NCI-H446 (cell line): ENCODE data around the gene CNTNAP2.

Experiments used
- DNase-seq, 2 experiments: peaks; one replicate each; lab custom pipeline; 2025; lab: John Stamatoyannopoulos, UW

CNTNAP2 gene

DNA sequence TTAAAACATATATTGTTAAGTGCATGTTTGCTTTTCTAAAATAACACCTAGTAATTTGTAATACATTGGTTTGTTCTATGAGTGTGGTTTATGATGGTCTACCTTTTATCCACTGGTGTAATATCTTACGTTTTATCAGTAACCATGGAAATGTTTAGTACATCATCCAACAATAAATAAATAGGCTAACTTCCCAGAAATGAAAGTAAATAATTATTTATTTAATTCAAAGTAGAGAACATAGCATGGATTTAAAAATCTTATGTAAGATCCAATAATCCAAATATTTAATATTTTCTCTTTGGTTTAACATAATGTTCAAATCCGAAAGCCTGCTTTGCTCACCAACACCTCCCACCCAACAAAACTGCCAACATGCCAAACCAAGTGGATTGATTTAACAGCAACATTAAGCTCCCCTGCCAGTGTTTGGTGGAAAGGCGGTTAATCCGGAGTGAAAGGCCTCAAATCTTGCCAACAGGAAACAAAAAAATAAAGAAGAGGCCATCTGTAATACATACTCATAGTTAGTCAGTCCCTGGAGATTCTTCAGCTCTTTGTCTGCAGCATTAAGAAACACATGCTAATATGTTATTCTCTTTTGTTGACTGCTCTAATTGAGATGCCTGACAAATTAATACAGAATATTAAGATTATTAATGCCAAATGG, 897.8 kb downstream of the CNTNAP2 start:
- DNase-seq: peak; percentile 69 to 88

DNA sequence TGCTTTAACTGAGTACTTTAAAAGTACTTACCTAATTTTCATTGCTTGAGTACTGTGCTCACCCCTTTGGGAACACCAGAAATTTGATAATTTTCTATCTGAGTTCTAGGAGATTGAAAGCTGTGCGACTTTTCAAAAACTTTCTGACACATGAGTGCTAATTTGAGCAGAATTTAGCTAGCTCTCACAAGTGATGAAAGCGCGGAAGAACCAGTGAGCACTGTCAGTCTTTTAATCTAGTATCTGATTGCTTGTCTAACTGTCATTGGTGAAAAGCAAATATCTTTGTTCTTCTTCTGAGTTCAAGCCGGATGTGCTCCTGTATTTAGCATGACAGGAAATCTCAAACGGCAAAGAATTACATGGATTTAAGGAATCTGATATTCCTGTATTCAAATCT, 899.4 kb downstream of the CNTNAP2 start:
- DNase-seq: no peak

DNA sequence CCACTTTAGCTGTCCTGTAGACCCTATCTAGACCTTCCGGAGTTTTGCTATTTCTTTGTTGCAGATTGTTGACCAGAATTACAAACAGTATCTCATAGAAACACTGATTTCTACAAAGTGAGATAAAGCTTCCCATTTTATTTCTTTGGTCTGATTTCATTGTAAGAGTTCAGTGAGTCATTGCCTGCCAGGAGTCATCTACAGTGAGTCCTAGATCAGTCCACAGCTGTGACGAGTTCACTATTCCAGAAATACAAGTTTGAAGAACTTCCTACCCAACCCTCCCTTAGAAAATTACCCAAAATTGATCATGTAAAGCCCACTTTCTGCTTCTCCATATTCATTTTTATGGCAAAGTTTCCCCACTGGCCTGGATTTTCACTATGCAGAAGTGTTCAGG, 905.5 kb downstream of the CNTNAP2 start:
- no peak for DNase-seq

DNA sequence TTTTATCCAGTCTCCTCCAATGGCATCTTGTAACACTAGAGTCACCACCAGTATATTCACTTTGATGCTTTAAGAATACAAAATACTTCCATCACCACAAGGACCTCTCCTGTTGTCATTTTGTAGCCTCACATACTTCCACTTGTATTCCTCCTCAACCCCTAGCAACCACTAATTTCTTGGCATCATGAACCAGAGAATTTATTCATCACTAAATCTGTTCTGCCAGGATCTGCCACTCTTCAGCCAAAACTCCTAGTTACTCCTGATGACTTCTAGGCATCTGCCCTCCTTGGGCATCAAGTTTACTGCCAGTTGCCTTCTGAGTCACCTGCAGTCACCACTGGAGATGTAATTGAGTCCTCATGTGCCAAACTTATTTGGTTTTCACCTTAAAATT, 906.8 kb downstream of the CNTNAP2 start:
- DNase-seq: peak; percentile 64 to 83

DNA sequence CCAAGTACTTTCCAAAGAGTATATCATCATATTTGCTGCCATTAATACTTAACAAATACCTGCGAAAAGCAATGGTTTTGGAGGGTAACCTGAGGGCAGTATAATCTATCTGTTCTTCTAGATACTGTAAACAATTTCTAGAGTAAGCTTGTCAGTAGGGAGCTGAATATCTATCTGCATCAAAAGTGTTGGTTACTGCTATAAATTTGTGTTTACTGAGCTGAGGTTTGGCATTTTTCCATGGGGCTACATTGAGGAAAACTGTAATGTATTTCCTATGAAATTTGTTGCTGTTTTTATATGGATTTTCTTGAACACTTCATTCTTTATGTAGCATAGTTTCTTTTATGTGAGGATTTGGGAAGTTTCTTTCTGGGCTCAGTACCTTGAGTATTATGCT, 913.4 kb downstream of the CNTNAP2 start:
- DNase-seq: peak in 1 of 2 experiments; percentile 5

DNA sequence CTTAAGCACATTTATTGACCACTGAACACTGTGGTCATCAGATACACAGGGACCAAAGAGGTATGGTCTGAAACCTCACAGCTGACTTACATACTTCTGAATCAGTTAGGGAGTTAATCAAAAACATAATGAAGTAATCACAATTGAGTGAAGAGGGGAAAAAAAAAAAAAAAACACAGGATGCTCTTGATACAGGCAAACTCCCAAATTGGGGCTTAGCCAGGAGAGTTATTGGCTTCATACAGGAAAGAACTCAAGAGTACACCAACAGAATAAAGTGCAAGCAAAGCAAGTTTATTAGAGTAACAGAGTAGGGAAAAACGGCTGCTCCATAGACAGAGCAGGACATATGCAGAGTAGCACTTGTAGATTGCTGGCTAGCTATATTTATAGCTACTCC, 917.0 kb downstream of the CNTNAP2 start:
- DNase-seq: peak; percentile 32 to 70

DNA sequence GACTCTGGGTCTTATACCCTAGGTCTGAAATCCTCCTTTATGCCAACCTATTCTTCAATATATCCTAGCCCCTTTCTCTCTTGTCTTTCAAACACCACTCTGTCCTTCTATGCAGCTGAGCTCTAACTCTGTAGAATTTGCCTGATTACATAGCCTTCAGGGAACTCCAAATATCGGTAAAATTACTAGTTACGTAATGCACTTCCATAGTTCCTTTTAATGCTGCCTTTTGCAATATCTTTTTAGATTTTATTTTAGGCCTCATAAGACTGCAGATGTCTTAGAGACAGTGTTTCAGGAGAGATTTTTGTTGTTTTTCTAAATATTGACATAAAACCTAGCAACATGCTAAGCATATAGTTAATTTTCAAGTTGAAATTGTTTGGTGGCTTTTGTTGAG, 924.8 kb downstream of the CNTNAP2 start:
- no peak for DNase-seq

DNA sequence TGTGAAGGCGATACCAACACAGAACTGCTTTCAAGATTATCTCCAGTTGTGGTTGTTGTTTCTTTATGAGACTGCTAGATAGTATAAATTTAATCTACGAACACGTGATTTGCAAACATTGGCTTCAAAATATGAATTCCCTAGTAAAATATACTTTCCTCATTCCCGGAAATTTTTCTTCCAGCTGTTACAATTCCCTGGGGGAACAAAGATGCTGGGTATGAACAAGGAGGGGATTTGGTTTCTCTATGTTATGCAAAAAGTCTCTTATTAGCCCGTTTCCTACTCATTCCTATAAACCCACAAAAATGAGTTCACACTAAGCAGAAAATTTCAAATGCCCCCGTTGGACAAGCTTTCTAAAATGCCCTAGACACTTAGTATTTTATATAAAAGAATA, 928.3 kb downstream of the CNTNAP2 start:
- DNase-seq: no peak

DNA sequence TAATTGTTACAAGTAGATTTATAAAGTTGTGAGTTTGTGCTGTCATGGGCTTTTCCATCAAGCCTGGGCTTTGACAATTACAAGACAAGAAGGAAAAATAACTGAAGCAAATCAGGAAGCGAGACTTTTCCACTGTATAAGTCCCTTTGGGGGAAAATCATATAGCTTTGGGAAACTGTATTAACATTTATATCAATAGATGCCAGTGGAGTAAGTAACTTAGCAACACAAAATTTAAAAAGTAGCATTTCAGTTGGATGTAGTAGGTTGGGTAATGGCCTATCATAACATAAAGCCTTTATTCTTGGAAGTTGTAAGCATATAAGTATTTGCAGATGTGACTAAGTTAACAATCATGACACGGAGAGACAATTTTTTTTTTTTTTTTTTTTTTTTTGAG, 931.1 kb downstream of the CNTNAP2 start:
- DNase-seq: no peak

DNA sequence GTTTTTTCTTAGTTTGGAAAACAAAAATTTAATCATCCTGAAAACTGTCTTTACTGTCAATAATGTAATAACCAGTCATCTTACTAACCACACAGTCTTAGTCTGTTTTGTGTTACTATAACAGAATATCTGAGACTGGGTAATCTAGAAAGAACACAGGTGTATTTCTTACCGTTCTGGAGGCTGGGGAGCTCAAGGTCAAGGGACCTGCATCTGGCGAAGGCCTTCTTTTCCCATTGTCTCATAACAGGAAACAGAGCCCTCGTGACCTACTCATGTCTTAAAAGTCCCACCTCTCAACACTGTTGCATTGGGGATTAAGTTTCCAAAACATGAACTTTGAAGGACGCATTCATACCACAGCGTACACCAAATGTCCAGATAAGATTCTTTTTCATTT, 932.3 kb downstream of the CNTNAP2 start:
- DNase-seq: no peak

DNA sequence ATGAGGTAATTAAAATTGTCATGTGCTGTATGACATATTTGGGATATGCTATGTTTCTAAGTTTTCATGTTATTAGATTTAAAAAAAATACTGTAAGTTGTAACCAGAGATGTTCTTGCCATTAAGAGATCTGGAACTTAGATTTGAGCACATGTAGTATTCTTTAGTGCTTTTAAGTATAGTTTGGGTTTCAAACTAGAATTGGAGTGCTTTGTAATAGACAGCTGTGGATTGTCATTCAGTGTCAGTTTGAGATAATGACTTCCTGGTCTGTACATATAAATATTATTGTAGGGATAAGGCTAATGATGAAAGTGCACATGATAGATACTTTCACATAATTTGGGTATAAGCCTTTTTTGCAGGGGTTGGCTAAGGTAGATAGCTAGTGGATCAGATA, 936.2 kb downstream of the CNTNAP2 start:
- no peak for DNase-seq

DNA sequence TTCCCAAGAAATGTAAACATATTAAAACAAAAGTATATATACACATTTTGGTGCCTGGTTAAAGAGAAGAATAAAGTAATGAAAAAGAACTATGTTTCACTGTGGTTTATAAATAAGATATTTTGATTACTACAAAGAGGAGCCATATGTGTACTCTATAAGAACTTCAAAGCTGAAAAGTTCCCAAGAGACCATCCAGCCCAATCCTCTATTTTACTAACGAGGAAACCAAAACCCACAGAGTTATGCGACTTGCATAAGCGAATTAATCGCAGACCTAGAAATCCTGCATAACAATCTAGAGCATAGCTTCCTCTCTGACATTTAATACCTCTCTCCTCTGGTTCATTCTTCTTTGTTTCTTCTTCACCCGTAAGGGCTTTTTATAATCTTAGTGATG, 937.1 kb downstream of the CNTNAP2 start:
- DNase-seq: no peak

DNA sequence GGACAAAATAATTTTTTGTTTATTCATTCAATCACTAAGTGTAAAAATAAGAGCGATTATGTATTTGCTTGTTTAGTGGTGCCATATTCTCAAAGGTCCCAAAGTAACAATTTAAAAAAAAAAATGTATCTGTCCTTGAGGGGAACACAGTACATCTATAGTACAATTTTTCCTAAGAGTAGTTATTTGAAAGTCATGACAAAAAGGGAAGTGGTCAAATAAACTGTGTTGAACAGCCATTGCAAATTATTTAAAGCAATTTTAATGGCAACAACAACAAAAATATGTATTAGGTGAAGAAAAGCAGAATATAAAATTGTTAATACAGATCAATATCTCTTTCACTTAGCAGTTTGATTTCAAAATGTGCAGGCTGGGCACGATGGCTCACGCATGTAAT, 943.5 kb downstream of the CNTNAP2 start:
- DNase-seq: no peak

DNA sequence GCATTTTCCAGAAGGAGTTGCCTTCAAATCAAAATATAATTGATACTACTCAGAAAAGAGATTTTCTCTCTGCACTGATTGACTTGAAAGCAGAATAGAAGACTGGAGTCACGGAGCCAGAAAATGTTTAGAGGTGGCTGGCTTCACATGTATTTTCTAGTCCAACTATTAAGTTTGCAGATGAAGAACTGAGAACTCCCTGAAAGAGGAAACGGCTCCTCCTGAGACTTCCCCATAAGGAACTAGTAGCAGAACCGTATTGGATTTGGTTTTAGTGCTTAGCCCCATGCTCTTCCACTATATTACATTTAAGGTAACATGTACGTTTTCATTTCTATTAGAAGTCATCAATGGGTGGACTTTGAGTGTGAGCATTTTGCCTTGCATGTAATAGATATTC, 946.3 kb downstream of the CNTNAP2 start:
- no peak for DNase-seq

DNA sequence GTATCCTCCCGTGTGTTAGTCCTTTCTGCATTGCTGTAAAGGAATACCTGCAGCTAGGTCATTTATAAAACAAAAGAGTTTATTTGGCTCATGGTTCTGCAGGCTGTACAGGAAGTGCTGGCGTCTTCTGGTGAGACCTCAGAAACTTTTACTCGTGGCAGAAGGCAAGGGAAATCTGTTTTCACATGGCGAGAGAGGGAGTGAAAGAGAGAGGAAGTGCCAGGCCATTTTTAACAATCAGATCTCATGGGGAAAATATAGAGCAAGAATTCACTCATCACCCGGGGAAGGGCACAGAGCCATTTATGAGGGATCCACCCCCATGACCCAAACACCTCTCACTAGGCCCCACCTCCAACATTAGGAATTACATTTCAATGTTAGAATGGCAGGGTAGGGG, 952.2 kb downstream of the CNTNAP2 start:
- DNase-seq: no peak

DNA sequence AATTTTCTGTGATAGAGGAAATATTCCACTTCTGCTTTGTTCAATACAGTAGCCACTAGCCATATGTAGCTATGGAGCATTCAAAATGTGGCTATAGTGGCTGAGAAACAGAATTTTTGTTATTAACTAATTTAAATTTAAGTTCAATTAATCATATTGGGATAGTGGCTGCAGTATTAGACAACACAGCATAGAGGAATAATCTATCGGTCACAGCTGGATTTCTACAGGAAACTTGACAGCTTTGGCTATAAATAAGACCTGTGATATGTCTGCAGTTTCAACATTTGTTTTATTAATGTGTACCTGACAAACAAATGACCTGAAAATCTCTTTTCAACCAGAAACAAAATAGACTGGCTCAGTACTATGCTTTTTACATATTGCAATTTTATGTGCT, 953.2 kb downstream of the CNTNAP2 start:
- no peak for DNase-seq

DNA sequence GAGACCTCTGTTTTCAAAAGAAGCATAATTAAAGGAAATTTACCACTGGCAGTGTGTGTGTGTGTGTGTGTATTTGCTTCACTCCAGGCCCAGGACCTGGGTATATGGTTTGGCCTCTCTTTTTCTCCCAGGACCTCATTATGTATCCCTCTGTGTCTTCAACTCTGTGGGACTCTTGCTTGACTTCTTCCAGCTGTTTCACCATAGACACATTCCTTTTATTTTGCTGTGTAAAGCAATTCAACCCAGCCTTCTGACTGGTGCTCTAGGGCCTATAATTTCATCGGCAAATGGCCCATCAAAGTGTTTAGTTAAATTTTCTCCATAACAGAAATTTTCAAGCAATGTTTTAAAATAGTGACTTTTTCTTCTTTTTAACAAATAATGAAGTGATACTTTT, 954.3 kb downstream of the CNTNAP2 start:
- DNase-seq: no peak

DNA sequence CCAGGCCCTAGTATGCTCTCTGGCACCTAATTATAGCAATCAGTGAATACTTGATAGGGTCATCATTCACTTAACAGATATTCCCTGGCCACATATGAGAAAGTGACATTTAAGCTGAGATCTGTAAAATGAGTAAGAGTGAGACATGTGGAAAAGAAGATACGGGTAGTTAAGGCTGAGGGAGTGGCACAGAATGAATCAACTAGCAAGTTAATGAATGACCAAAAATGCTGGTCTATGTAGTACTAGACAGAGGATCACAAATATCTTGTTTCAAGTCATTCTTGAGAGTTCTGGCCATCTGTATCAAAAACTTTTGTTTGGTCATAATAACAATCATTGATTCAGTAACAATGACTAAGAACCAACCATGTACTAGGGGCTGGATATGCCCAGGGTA, 954.9 kb downstream of the CNTNAP2 start:
- no peak for DNase-seq

DNA sequence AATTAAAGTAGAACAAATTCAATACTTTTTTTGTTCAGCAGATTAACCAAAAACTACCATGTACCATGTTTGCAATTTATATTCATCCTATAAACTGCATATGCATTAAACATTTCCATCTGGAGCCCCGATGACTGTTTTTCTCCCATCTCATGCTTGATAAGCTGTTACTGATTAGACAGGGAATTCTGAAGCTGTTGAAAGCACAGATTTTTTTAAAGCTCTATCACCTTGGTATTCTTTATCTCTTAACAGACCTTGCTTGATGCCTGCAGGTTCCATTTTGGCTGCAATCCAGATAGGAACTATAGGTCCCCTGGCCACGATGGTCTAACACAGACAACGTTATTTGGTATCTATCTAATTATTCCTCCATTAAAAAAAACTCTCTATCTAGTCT, 961.7 kb downstream of the CNTNAP2 start:
- DNase-seq: no peak

DNA sequence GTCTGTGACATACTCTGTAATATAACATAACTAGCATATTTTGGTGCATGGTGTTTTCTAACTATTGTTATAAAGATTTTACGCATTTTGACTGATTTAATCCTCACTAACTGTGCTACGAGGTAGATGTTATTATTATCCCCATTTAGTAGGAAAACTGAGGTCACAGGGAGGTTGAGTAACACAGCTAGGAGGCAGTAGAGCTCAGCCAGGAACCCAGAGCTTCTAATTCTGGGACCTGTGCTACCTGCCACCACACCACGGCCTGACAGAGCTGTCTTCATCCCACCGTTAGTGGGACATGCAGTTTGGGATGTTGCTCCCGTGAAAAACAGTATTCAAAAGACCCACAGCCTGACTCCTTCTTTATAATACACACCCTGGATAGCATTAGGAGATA, 962.5 kb downstream of the CNTNAP2 start:
- no peak for DNase-seq

DNA sequence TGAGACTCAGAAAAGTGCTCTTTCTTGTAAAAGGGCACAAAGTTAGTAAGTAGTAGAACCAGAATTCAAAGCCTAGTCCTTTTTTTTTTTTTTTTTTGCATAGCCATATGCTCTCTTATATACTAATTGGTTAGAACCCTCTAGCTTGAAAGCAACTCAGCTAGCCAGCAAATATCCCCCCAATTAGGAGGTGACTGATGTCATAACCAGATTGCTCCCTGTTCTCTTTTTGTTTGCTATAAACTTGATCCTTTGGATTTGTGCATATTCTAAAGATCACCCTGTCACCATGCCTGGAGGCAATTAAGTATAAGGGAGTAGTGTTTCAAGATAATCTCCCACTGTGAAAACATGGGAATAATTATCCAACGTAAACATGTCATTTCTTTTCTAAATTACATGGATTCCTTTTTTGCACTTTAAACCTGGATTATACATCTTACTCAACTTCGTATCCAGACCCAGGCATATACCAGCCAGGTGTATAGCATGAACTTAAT, 963.4 kb downstream of the CNTNAP2 start:
- DNase-seq: peak; percentile 48 to 76

DNA sequence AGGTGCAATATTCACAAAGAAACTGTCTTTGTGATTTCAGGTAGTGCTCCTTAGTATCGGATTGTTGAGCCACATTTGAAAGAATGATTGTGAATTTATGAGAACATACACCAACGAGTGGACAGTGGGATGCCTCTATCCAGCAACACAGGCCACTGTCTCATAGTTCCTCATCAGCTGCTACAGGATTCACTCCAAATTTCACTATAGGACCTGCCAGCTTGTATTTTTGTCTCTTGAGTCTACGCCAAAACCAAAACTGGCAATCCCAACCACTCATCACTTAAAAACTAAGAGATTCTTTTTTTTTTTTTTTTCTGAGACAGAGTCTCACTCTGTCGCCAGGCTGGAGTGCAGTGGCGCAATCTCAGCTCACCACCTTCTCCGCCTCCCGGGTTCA, 964.5 kb downstream of the CNTNAP2 start:
- DNase-seq: peak; percentile 83 to 91

DNA sequence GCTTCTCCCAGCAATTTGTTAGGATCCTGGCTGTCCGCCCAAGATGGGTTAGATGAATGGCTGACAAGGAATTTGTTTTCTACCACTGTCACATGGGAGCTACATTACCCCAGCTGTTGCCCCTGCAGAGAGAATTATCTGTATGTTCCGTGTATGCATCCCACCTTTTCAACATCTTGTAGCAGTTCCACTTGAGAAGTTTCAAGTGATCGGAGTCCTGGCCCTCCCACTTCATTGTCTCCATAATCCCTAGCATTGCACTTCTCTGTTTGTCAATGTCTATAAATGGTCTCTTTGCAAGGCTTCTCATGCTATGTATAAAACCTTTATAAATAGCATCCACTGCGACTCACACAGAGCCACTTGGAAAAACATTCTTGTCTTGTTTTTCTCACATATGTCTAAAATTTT, 972.5 kb downstream of the CNTNAP2 start:
- DNase-seq: peak in 1 of 2 experiments; percentile 49

DNA sequence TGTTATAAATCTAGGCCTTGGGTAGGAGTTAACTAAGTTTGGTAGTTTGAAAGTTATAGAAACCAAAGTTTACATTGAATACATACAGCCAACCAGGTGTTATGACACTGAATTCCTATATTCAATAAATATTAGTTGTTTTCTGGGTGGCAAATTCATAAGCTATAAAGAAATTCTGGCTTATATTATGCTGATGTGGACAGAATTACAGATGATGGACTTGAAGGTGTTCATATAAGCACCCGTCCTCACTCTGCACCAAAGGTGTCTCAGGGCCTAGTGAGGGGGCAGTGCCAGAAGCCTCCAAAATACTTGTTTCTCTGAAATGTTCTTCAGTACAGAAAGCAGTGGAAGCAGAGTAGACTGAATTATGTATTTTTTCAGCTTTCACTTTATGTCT, 973.0 kb downstream of the CNTNAP2 start:
- no peak for DNase-seq
